ENCODE measurements around the gene ADAMTSL5. TPM values are rescaled to one million over a fixed set of nuclear protein-coding genes. Genes with fewer than 3 reads are reported as not detected.
A peak's percentile ranks its signal among the peaks of the same experiment; 100 is the strongest.

ADAMTSL5 gene
- total and polyA plus RNA-seq, 2 of the 13 experiments (the other 11 are each of a cell fraction or from before 2014, with no cell fraction given), result 0.60 to 2.7 TPM

DNA sequence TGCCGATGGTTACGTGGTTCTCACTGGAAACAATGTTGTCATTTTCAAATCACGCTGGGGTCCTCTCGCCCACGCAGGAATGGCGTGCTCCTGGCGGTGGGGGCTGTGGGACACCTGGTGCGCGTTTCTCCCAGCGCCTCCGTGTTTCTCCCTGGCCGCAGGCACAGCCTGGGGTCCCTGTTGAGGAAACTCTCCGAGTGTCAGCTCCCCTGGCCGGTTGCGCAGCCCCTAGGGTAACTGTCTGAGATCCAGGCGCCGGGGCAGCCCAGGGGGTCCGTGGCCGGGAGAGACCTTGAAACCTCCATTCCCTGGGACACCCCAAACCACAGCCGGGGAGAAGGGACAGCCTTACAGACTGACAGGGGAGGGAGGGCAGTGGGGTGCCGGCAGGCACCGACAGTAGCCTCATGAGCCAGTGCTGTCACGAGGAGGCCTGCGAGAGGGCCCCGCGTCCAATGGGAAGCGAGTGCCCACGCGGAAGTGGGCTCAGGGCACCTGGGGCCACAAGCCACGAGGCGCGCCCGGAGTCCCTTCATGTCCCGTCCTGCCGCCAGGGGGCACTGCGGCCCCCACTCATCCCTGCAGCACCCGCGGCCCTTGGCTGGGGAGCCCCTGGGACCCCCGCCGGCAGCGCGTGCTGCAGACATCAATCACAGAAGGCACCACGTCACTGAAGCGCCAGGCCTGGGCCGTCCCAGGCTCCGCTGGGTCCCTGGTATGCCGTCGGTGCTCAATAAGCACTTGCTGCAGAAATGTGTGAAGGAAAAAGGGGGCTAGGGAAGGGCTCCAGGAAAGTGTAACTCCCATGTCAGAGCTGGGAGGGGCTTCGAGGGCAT lies 9.5 kb downstream of the ADAMTSL5 start (continued):
- TF ChIP-seq ZNF501 (CRISPR knock-in tag; IDR thresholded peaks at IDR 0.05) (0 out of 2 replicates have a peak, but pooled peaks have one; percentile 34), IKZF4 (CRISPR knock-in tag; IDR thresholded peaks at IDR 0.05; ENCODE audit: borderline replicate concordance, low read depth, not compliant biosample characterization) (no peak), ZNF672 (CRISPR knock-in tag; IDR thresholded peaks at IDR 0.05) (no peak), CREB1 (IDR thresholded peaks at IDR 0.05) (no peak), CREB1 (CRISPR knock-in tag; IDR thresholded peaks at IDR 0.05) (no peak), BHLHE40 (IDR thresholded peaks at IDR 0.05; ENCODE audit: low read length) (no peak), ZBTB20 (CRISPR knock-in tag; IDR thresholded peaks at IDR 0.05; ENCODE audit: borderline replicate concordance, low read depth) (no peak), TCF12 (IDR thresholded peaks at IDR 0.05) (no peak), TCF12 (CRISPR knock-in tag; IDR thresholded peaks at IDR 0.05) (no peak), CEBPG (CRISPR knock-in tag; IDR thresholded peaks at IDR 0.05) (no peak), SYNCRIP (IDR thresholded peaks at IDR 0.05; ENCODE audit: insufficient read depth, low read depth, low read length) (no peak), ZNF652 (CRISPR knock-in tag; IDR thresholded peaks at IDR 0.05; ENCODE audit: borderline replicate concordance, low read depth) (no peak), JUN (CRISPR knock-in tag; IDR thresholded peaks at IDR 0.05) (no peak), SMARCC2 (IDR thresholded peaks at IDR 0.05) (no peak), ZNF17 (CRISPR knock-in tag; IDR thresholded peaks at IDR 0.05) (no peak), ZNF564 (CRISPR knock-in tag; IDR thresholded peaks at IDR 0.05) (peak; percentile 70; the same call in 1 of the 2 replicates)
- TF ChIP-seq, protein P1, sequence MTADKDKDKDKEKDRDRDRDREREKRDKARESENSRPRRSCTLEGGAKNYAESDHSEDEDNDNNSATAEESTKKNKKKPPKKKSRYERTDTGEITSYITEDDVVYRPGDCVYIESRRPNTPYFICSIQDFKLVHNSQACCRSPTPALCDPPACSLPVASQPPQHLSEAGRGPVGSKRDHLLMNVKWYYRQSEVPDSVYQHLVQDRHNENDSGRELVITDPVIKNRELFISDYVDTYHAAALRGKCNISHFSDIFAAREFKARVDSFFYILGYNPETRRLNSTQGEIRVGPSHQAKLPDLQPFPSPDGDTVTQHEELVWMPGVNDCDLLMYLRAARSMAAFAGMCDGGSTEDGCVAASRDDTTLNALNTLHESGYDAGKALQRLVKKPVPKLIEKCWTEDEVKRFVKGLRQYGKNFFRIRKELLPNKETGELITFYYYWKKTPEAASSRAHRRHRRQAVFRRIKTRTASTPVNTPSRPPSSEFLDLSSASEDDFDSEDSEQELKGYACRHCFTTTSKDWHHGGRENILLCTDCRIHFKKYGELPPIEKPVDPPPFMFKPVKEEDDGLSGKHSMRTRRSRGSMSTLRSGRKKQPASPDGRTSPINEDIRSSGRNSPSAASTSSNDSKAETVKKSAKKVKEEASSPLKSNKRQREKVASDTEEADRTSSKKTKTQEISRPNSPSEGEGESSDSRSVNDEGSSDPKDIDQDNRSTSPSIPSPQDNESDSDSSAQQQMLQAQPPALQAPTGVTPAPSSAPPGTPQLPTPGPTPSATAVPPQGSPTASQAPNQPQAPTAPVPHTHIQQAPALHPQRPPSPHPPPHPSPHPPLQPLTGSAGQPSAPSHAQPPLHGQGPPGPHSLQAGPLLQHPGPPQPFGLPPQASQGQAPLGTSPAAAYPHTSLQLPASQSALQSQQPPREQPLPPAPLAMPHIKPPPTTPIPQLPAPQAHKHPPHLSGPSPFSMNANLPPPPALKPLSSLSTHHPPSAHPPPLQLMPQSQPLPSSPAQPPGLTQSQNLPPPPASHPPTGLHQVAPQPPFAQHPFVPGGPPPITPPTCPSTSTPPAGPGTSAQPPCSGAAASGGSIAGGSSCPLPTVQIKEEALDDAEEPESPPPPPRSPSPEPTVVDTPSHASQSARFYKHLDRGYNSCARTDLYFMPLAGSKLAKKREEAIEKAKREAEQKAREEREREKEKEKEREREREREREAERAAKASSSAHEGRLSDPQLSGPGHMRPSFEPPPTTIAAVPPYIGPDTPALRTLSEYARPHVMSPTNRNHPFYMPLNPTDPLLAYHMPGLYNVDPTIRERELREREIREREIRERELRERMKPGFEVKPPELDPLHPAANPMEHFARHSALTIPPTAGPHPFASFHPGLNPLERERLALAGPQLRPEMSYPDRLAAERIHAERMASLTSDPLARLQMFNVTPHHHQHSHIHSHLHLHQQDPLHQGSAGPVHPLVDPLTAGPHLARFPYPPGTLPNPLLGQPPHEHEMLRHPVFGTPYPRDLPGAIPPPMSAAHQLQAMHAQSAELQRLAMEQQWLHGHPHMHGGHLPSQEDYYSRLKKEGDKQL (CRISPR knock-in tag; IDR thresholded peaks at IDR 0.05; ENCODE audit: low read depth), result no peak
- TF ChIP-seq, protein P2, sequence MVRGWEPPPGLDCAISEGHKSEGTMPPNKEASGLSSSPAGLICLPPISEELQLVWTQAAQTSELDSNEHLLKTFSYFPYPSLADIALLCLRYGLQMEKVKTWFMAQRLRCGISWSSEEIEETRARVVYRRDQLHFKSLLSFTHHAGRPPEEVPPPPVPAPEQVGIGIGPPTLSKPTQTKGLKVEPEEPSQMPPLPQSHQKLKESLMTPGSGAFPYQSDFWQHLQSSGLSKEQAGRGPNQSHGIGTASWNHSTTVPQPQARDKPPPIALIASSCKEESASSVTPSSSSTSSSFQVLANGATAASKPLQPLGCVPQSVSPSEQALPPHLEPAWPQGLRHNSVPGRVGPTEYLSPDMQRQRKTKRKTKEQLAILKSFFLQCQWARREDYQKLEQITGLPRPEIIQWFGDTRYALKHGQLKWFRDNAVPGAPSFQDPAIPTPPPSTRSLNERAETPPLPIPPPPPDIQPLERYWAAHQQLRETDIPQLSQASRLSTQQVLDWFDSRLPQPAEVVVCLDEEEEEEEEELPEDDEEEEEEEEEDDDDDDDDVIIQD (CRISPR knock-in tag; IDR thresholded peaks at IDR 0.05; ENCODE audit: low read depth), result no peak
- TF ChIP-seq, protein P3, sequence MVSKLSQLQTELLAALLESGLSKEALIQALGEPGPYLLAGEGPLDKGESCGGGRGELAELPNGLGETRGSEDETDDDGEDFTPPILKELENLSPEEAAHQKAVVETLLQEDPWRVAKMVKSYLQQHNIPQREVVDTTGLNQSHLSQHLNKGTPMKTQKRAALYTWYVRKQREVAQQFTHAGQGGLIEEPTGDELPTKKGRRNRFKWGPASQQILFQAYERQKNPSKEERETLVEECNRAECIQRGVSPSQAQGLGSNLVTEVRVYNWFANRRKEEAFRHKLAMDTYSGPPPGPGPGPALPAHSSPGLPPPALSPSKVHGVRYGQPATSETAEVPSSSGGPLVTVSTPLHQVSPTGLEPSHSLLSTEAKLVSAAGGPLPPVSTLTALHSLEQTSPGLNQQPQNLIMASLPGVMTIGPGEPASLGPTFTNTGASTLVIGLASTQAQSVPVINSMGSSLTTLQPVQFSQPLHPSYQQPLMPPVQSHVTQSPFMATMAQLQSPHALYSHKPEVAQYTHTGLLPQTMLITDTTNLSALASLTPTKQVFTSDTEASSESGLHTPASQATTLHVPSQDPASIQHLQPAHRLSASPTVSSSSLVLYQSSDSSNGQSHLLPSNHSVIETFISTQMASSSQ (IDR thresholded peaks at IDR 0.05; ENCODE audit: low read depth), result no peak
- TF ChIP-seq, protein P3 (CRISPR knock-in tag; IDR thresholded peaks at IDR 0.05; ENCODE audit: borderline replicate concordance), result no peak

Measured in HepG2 (cell line).